GM23338 (cell line): ENCODE results near the gene RXFP3.

Source experiments
- CREB1 ChIP-seq: fragments of 250-450 bp; sonication (Bioruptor Pico); IDR thresholded peaks from 2 replicates; pipeline ENCODE4 v1.5.0; 2020; ENCODE audit warnings: low read depth, mild to moderate bottlenecking, moderate library complexity
- CTCF ChIP-seq, 2 experiments: fragments of 200-600 bp in 1 of 2; sonication (generic) in 1 of 2; conservative IDR thresholded peaks; 2 replicates each; pipeline versions ENCODE4 v1.5.1 to v1.6.1; 2016 to 2017; ENCODE audit warnings: antibody characterized with exemption in 2 of 2, low read depth in 2 of 2, mild to moderate bottlenecking in 2 of 2, moderate library complexity in 1 of 2
- EZH2 ChIP-seq: fragments of 200-600 bp; sonication (generic); IDR thresholded peaks from one replicate; pipeline ENCODE4 v1.8.0; 2017; ENCODE audit warnings: antibody characterized with exemption, mild to moderate bottlenecking, low read depth; ENCODE audit not compliant: unreplicated experiment
- EZH2phosphoT487 ChIP-seq: fragments of 200-600 bp; sonication (generic); IDR thresholded peaks from one replicate; pipeline ENCODE4 v1.8.1; 2018; ENCODE audit warnings: antibody characterized with exemption; ENCODE audit not compliant: unreplicated experiment
- JUNB ChIP-seq: IDR thresholded peaks from one replicate; pipeline ENCODE4 v1.6.1; 2016; ENCODE audit warnings: antibody characterized with exemption; ENCODE audit not compliant: unreplicated experiment
- NANOG ChIP-seq: IDR thresholded peaks from 2 replicates; pipeline ENCODE4 v1.6.1; 2016; ENCODE audit warnings: antibody characterized with exemption, borderline replicate concordance
- POLR2AphosphoS5 ChIP-seq: IDR thresholded peaks from 2 replicates; pipeline ENCODE4 v1.6.1; 2016; ENCODE audit warnings: antibody characterized with exemption, low read depth
- REST ChIP-seq: IDR thresholded peaks from one replicate; pipeline ENCODE4 v1.6.1; 2018; ENCODE audit warnings: antibody characterized with exemption; ENCODE audit not compliant: unreplicated experiment
- STAT1 ChIP-seq: IDR thresholded peaks from one replicate; pipeline ENCODE4 v1.6.1; 2016; ENCODE audit warnings: antibody characterized with exemption; ENCODE audit not compliant: unreplicated experiment
- ZNF114 ChIP-seq: fragments of 250-450 bp; sonication (Bioruptor Pico); IDR thresholded peaks from 2 replicates; pipeline ENCODE4 v1.5.0; 2020; ENCODE audit warnings: mild to moderate bottlenecking, moderate library complexity
- ZNF462 ChIP-seq: fragments of 250-450 bp; sonication (Bioruptor Pico); IDR thresholded peaks from 2 replicates; pipeline ENCODE4 v1.5.0; 2020; ENCODE audit warnings: mild to moderate bottlenecking, moderate library complexity

GRCh38 chr5:33931136-33931535, 5.0 kb upstream of the RXFP3 start:
- no peak for TF ChIP-seq CTCF (conservative IDR thresholded peaks at IDR 0.05; ENCODE audit: low read depth in 2 of 2)
- no peak for TF ChIP-seq ZNF462
- TF ChIP-seq EZH2, result no peak
- TF ChIP-seq POLR2AphosphoS5, result no peak
- no peak for TF ChIP-seq EZH2phosphoT487
- TF ChIP-seq REST, result no peak
- no peak for TF ChIP-seq NANOG
- TF ChIP-seq STAT1, result no peak
- TF ChIP-seq CREB1 (CRISPR knock-in tag), result no peak
- TF ChIP-seq JUNB, result no peak
- no peak for TF ChIP-seq ZNF114
